Activated naive CD4-positive, alpha-beta T cell treated with anti-CD3 and anti-CD28 coated beads, Interleukin-2, amount 50 U/mL, for 24 hours (primary cell): ENCODE measurements around the gene ABLIM2.

Experiments used
- H3K27ac Mint-ChIP-seq: one replicate; pipeline ENCODE4 v1.8.0; 2021; ENCODE audit warnings: mild to moderate bottlenecking, mixed read lengths
- H3K27me3 Mint-ChIP-seq: one replicate; pipeline ENCODE4 v1.8.0; 2021; ENCODE audit warnings: mixed read lengths
- H3K36me3 Mint-ChIP-seq: one replicate; pipeline ENCODE4 v1.8.0; 2021; ENCODE audit warnings: mixed read lengths
- H3K4me1 Mint-ChIP-seq: one replicate; pipeline ENCODE4 v1.8.0; 2021; ENCODE audit warnings: mixed read lengths
- H3K4me3 Mint-ChIP-seq: one replicate; pipeline ENCODE4 v1.8.0; 2021; ENCODE audit warnings: mild to moderate bottlenecking, mixed read lengths
- H3K9me3 Mint-ChIP-seq: one replicate; pipeline ENCODE4 v1.8.0; 2021; ENCODE audit warnings: mixed read lengths

Gene ABLIM2

GRCh38 chr4:8032381-8032780, 126.2 kb downstream of the ABLIM2 start:
- Mint-ChIP-seq H3K4me3 (no peak overlapping the region), H3K36me3 (no peaks in the 10 kb centered on the region), H3K9me3 (no peaks in the 10 kb centered on the region), H3K4me1 (peaks cover 10% of the 10 kb centered on the region), H3K27me3 (no peaks in the 10 kb centered on the region), H3K27ac (no peak overlapping the region)

GRCh38 chr4:8030121-8030781, 128.4 kb downstream of the ABLIM2 start:
- Mint-ChIP-seq H3K27ac (no peak overlapping the region), H3K36me3 (no peaks in the 10 kb centered on the region), H3K9me3 (no peaks in the 10 kb centered on the region), H3K27me3 (no peaks in the 10 kb centered on the region), H3K4me1 (peaks cover 3% of the 10 kb centered on the region), H3K4me3 (no peak overlapping the region)

GRCh38 chr4:8029689-8030088, 128.9 kb downstream of the ABLIM2 start:
- no peak overlapping the region for H3K27ac Mint-ChIP-seq
- no peak overlapping the region for H3K4me3 Mint-ChIP-seq
- no peaks in the 10 kb centered on the region for H3K27me3 Mint-ChIP-seq
- H3K4me1 Mint-ChIP-seq: no peaks in the 10 kb centered on the region
- no peaks in the 10 kb centered on the region for H3K9me3 Mint-ChIP-seq
- H3K36me3 Mint-ChIP-seq: no peaks in the 10 kb centered on the region

- Mint-ChIP-seq H3K9me3 (no peaks in the 10 kb centered on the region), H3K4me1 (no peaks in the 10 kb centered on the region), H3K27me3 (no peaks in the 10 kb centered on the region), H3K4me3 (no peak overlapping the region), H3K36me3 (no peaks in the 10 kb centered on the region), H3K27ac (no peak overlapping the region)
These were observed 129.6 kb downstream of the ABLIM2 start for GRCh38 chr4:8028884-8029568.

GRCh38 chr4:8028368-8028767, 130.2 kb downstream of the ABLIM2 start:
- no peaks in the 10 kb centered on the region for H3K36me3 Mint-ChIP-seq
- H3K9me3 Mint-ChIP-seq: no peaks in the 10 kb centered on the region
- no peak overlapping the region for H3K4me3 Mint-ChIP-seq
- no peaks in the 10 kb centered on the region for H3K27me3 Mint-ChIP-seq
- no peaks in the 10 kb centered on the region for H3K4me1 Mint-ChIP-seq
- H3K27ac Mint-ChIP-seq: no peak overlapping the region

GRCh38 chr4:8026453-8026852, 132.2 kb downstream of the ABLIM2 start:
- Mint-ChIP-seq H3K9me3 (no peaks in the 10 kb centered on the region), H3K4me1 (no peaks in the 10 kb centered on the region), H3K4me3 (no peak overlapping the region), H3K27ac (no peak overlapping the region), H3K36me3 (no peaks in the 10 kb centered on the region), H3K27me3 (no peaks in the 10 kb centered on the region)

- Mint-ChIP-seq H3K9me3 (no peaks in the 10 kb centered on the region), H3K36me3 (no peaks in the 10 kb centered on the region), H3K4me1 (no peaks in the 10 kb centered on the region), H3K4me3 (no peak overlapping the region), H3K27me3 (no peaks in the 10 kb centered on the region), H3K27ac (no peak overlapping the region)
These were observed 132.9 kb downstream of the ABLIM2 start for GRCh38 chr4:8025668-8026067.

- H3K36me3 Mint-ChIP-seq: no peaks in the 10 kb centered on the region
- H3K4me3 Mint-ChIP-seq: no peak overlapping the region
- no peaks in the 10 kb centered on the region for H3K27me3 Mint-ChIP-seq
- H3K27ac Mint-ChIP-seq: no peak overlapping the region
- H3K9me3 Mint-ChIP-seq: no peaks in the 10 kb centered on the region
- no peaks in the 10 kb centered on the region for H3K4me1 Mint-ChIP-seq
These were observed 134.4 kb downstream of the ABLIM2 start for GRCh38 chr4:8024073-8024786.

GRCh38 chr4:8023696-8024033, 134.9 kb downstream of the ABLIM2 start:
- Mint-ChIP-seq H3K36me3 (no peaks in the 10 kb centered on the region), H3K4me1 (no peaks in the 10 kb centered on the region), H3K4me3 (no peak overlapping the region), H3K9me3 (no peaks in the 10 kb centered on the region), H3K27me3 (no peaks in the 10 kb centered on the region), H3K27ac (no peak overlapping the region)

- Mint-ChIP-seq H3K27me3 (no peaks in the 10 kb centered on the region), H3K4me1 (no peaks in the 10 kb centered on the region), H3K27ac (no peak overlapping the region), H3K9me3 (no peaks in the 10 kb centered on the region), H3K36me3 (no peaks in the 10 kb centered on the region), H3K4me3 (no peak overlapping the region)
These were observed 135.6 kb downstream of the ABLIM2 start for GRCh38 chr4:8022767-8023695.

GRCh38 chr4:8021796-8022195, 136.8 kb downstream of the ABLIM2 start:
- Mint-ChIP-seq H3K9me3 (no peaks in the 10 kb centered on the region), H3K4me1 (no peaks in the 10 kb centered on the region), H3K36me3 (no peaks in the 10 kb centered on the region), H3K27ac (no peak overlapping the region), H3K4me3 (no peak overlapping the region), H3K27me3 (no peaks in the 10 kb centered on the region)

- no peaks in the 10 kb centered on the region for H3K9me3 Mint-ChIP-seq
- no peaks in the 10 kb centered on the region for H3K4me1 Mint-ChIP-seq
- no peak overlapping the region for H3K27ac Mint-ChIP-seq
- no peaks in the 10 kb centered on the region for H3K36me3 Mint-ChIP-seq
- no peak overlapping the region for H3K4me3 Mint-ChIP-seq
- H3K27me3 Mint-ChIP-seq: no peaks in the 10 kb centered on the region
These were observed 138.9 kb downstream of the ABLIM2 start for GRCh38 chr4:8019396-8020365.

- no peaks in the 10 kb centered on the region for H3K4me1 Mint-ChIP-seq
- H3K27ac Mint-ChIP-seq: no peak overlapping the region
- H3K27me3 Mint-ChIP-seq: no peaks in the 10 kb centered on the region
- H3K4me3 Mint-ChIP-seq: no peak overlapping the region
- H3K36me3 Mint-ChIP-seq: no peaks in the 10 kb centered on the region
- H3K9me3 Mint-ChIP-seq: no peaks in the 10 kb centered on the region
These were observed 142.1 kb downstream of the ABLIM2 start for GRCh38 chr4:8016527-8016926.

GRCh38 chr4:8015512-8015911, 143.1 kb downstream of the ABLIM2 start:
- Mint-ChIP-seq H3K27ac (no peak overlapping the region), H3K9me3 (no peaks in the 10 kb centered on the region), H3K4me1 (no peaks in the 10 kb centered on the region)

More at GRCh38 chr4:8015512-8015911, 143.1 kb downstream of the ABLIM2 start:
- Mint-ChIP-seq H3K36me3 (no peaks in the 10 kb centered on the region), H3K4me3 (no peak overlapping the region), H3K27me3 (no peaks in the 10 kb centered on the region)
